ENCODE results near the gene CBFA2T3. TPM values are rescaled to one million over a fixed set of nuclear protein-coding genes. Genes with fewer than 3 reads are reported as not detected.

CBFA2T3 gene
- total and polyA plus RNA-seq, 2 of the 8 experiments (the other 6 are each of a cell fraction or from before 2014, with no cell fraction given) = 0.51 to 1.3 TPM

DNA sequence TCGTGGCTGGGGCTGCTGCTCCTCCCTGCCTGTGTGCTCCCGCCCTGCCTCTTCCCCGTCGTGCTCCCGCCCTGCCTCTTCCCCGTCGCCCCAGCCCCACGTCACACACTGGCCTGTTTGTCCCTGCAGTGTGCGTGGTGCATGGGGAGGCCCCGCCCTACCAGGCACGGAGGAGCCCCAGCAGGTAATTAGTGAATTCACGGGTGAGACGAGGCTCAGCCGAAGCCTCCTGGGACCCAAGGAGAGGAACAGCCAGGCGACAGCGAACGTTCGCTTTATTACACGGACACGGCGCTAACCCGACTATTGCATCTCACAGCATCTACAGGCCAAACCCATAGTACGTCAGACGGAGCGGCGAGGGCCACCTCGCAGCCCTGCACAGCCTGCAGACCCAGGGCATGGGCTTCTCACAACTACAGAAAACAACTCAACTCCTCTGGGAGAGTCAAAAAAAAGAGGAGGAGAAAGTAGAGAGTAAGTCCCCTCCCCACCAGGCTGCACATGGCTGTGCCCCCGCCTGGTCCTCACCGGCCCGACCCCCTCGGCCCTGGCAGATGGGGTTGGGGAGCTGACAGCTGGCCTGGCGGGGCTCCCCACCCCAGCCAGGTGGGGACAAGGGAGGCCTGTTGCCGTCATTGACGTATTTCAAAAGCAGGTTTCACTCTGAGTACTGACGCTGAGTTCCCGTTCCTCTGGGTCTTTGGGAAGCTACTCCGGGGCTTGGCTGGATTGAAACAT, 106.2 kb downstream of the CBFA2T3 start:
- Histone ChIP-seq H3K14ac (ENCODE audit: insufficient read length) (no peak overlapping the region), H3K4me2 (ENCODE audit: insufficient read depth in 1 of 2, low read depth in 2 of 2, low read length in 2 of 2) (no peak overlapping the region), H2BK20ac (ENCODE audit: low read length) (no peak overlapping the region), H3K4me3 (ENCODE audit: extremely low read depth in 1 of 4, insufficient read depth in 2 of 4, low read depth in 3 of 4, low read length in 4 of 4) (no peak overlapping the region), H3K27me3 (replicated peaks in 1 of 4; ENCODE audit: control insufficient read depth in 3 of 4, extremely low read depth in 1 of 4, insufficient read depth in 3 of 4, low read length in 3 of 4) (no peaks in the 10 kb centered on the region), H2BK15ac (ENCODE audit: low read length) (no peak overlapping the region), H3K4me1 (replicated peaks in 1 of 4; ENCODE audit: control insufficient read depth in 3 of 4, insufficient read depth in 4 of 4, low read length in 3 of 4) (no peaks in the 10 kb centered on the region; a peak in 1 of 7 replicates), H3K79me2 (ENCODE audit: control insufficient read depth in 1 of 2, insufficient read depth in 2 of 2, low read length in 2 of 2) (no peaks in the 10 kb centered on the region), H3K56ac (replicated peaks; ENCODE audit: insufficient read length, low read depth, low read length) (no peak overlapping the region), H3K79me1 (ENCODE audit: low read depth, low read length) (no peaks in the 10 kb centered on the region), H4K8ac (ENCODE audit: extremely low read depth, insufficient read depth, low read length) (peak overlapping the region; percentile 71; the same call in 1 of the 2 replicates), H3K9me3 (ENCODE audit: insufficient read depth in 2 of 2, low read depth in 1 of 2, low read length in 1 of 2) (no peaks in the 10 kb centered on the region; a peak in 1 of 4 replicates), H2BK12ac (ENCODE audit: low read depth, low read length) (no peak overlapping the region), H4K91ac (replicated peaks; ENCODE audit: insufficient read length, low read length) (no peak overlapping the region), H3K18ac (ENCODE audit: extremely low read depth, low read length) (no peak overlapping the region), H3K4ac (replicated peaks; ENCODE audit: insufficient read length, low read depth, low read length) (no peak overlapping the region), H4K20me1 (replicated peaks in 1 of 2; ENCODE audit: control insufficient read depth in 1 of 2, insufficient read depth in 2 of 2, low read length in 2 of 2) (no peaks in the 10 kb centered on the region), H3K9ac (replicated peaks in 1 of 4; ENCODE audit: extremely low read depth in 1 of 4, low read depth in 3 of 4, low read length in 3 of 4) (no peak overlapping the region), H3K36me3 (ENCODE audit: control insufficient read depth in 2 of 4, insufficient read depth in 4 of 4, low read length in 3 of 4) (no peaks in the 10 kb centered on the region), H2AFZ (ENCODE audit: low read length) (no peak overlapping the region), H2AK5ac (ENCODE audit: low read depth, low read length) (no peak overlapping the region), H3K23me2 (ENCODE audit: low read depth, low read length) (no peaks in the 10 kb centered on the region), H3K23ac (ENCODE audit: insufficient read length) (no peak overlapping the region), H4K5ac (ENCODE audit: insufficient read length, low read depth, low read length) (no peak overlapping the region), H2BK120ac (replicated peaks; ENCODE audit: low read depth, low read length) (no peak overlapping the region), H2BK5ac (ENCODE audit: low read depth, low read length) (no peak overlapping the region; the same call in 1 of the 2 replicates), H3K27ac (ENCODE audit: low read depth, low read length) (no peak overlapping the region)
- DNase-seq (ENCODE audit: low read depth in 1 of 2, low spot score in 2 of 2) (no peak), FAIRE-seq (no peak)
- ChIA-PET CTCF (ENCODE audit: partially characterized antibody) (interaction anchor here (0.7 to 1.7 kb wide), 2 partner anchors 8 to 58 kb away, joined by 3 to 7 read pairs; no protein-coding TSS in a partner anchor), POLR2A (ENCODE audit: partially characterized antibody) (no interaction called here)
- whole genome bisulfite sequencing, 2 experiments (ENCODE audit: extremely low coverage in 1 of 2, insufficient coverage in 1 of 2, insufficient read length in 1 of 2, insufficient replicate concordance in 2 of 2, low coverage in 1 of 2, low lambda C conversion rate in 2 of 2, missing lambda C conversion rate in 1 of 2) = 85% methylated on average over 34 of the region's 37 CpGs; no CpG with 5 or more reads in 1 of the 2 experiments
- TF ChIP-seq TAF7 (optimal IDR thresholded peaks at IDR 0.05; ENCODE audit: borderline replicate concordance, low read depth, low read length) (no peak), CBX8 (IDR thresholded peaks at IDR 0.05; ENCODE audit: borderline replicate concordance, low read depth, low read length) (no peak), SRF (IDR thresholded peaks at IDR 0.05; ENCODE audit: low read depth, low read length) (no peak)
